ENCODE measurements around the gene MAPK10.

MAPK10 gene

DNA sequence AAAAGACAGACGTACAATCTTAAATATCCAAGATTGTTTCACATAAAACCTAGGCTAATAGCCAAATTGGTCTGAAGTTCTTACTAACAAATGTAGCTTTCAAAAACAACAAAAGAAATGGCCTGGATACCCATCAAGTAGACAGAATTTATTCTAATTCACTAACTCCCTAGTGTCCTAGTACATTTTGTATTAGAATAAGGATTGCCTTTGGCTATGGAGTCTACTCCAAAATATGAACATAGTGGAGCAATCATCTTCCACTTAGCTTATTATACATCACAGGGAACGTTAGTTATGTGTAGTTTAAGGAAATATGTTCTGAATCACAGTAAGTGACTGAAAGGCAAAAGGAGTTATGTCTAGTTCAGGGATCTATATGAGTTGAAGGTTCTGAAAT is 81.7 kb downstream of the MAPK10 start:
- no peak for DNase-seq (ENCODE audit: low read depth)

DNA sequence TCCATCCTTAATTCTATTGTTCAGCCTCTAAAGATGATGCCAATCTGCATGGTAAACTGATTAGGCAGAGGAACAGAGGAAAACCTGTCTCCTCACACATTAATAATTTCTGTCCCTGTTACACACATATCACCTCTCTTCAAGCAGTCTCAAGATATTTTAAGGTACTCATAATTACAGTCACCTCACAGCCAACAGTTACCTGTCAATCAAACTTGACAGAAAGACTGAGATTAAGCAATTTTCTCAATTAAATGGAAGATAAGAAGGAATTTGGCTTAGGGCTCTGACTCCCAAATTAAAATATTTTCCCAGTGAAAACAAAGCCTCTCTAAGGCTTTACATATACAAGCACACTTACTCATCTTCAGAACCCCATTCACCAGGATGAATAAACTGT is 85.2 kb downstream of the MAPK10 start:
- DNase-seq (ENCODE audit: low read depth) = no peak

DNA sequence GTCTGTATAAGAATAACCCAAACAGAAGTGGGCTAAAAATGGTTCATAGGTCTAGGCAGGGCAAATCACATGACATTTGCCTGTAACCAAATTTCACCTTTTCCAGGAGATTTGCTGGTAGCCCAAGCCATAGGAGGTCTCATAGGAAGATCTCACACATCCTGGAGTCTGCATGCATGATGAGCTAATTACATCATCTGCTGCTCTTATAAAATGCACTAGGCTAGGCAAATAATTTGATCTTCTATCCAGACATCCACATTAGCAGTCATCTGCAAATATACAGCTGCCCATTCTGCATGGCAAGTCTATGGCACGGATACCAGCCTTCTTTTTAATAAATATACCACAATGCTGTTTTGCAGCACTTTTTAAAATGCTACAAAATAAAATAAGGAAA is 87.2 kb downstream of the MAPK10 start:
- no peak for DNase-seq (ENCODE audit: low read depth)

DNA sequence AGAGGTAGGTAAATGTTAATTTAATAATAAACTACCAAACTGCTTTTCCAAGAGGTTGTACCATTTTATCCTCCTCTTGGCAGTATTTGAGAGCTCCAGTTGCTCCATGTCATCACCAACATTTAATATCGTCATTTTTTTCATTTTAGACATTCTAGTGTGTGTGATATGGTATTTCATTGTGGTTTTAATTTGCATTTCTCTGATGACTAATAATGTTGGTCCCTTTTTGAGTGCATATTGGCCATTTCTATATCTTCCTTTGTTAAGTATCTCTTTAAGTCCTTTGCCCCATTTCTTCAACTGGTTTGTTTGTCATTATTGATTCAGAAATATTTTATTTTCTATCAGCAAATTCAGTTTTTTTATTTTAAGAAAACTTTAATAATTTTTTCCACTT is 88.8 kb downstream of the MAPK10 start:
- no peak for DNase-seq (ENCODE audit: low read depth)

DNA sequence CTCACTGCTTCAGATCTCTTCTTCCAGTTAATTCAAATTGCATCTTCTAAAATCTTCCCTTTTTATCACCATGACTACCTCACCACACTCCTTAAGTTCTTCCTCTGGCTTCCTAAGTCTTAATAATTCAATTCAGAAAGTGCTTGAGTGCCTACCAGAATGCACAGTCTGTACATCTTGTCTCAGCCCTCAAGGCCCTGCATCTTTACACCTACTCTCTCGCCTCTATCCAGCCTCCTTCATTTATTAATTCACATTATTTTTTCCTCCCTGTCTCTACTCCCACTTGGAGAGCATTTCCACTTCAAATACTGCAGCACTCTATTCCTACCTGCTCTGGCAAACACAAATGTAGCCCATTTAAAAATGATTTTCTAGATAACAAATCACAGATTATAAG is 90.5 kb downstream of the MAPK10 start:
- DNase-seq (ENCODE audit: low read depth) = no peak

DNA sequence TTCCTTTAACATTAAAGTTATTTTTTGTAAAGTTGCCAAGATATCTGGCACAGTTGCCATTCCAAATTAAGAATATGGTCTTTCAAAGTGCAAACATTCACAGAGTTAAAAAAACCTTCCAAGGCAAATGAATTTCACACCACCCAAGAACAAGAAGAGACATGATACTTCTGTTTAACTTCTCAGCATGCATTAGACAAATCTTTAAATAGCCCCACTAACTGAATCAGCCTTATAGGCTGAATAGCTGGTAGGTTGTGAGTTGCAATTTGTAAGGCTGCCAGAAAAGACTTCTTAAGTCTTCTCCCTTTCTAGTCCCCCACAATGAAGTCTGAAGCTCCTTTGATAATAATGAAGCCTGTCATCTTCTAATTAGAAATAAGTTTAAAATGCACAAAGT is 95.6 kb downstream of the MAPK10 start:
- DNase-seq (ENCODE audit: low read depth) = no peak

DNA sequence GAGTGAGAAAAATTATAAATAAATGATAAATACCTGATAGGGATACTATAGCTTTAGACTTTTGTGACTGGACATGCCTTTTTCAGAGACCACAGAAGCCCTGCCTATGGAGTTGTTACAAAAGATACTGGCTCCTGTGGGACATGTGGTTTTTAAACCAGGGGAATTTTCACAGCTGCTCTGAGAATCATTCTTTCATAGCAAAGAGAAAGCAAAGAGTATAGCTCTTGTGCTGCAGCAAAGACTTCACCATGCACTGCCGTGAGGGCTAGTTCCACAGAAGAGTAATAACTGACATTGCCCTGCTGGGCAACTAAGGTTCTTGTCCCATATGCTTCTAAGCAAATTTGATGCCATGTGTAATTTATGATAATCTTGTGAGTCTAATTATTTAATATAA is 98.2 kb downstream of the MAPK10 start:
- DNase-seq (ENCODE audit: low read depth) = no peak

DNA sequence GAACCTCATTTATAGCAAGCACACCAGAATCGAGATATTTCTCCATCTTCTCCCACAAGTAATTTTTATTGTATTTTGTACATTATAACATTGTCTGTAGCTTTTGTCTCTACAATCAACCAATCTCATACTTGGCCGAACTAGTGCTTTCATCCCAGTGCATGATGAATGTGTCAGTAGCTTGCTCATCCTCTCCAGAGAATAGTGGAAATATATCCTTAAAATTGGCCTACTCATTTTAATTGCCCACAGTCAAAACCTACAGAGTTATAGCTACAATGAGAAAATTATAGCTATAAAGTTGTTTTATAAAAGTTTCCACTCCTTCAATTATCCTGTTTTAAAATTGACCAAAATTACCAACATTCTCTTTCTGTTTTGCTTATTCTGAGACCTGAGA is 103.8 kb downstream of the MAPK10 start:
- DNase-seq (ENCODE audit: low read depth) = no peak

DNA sequence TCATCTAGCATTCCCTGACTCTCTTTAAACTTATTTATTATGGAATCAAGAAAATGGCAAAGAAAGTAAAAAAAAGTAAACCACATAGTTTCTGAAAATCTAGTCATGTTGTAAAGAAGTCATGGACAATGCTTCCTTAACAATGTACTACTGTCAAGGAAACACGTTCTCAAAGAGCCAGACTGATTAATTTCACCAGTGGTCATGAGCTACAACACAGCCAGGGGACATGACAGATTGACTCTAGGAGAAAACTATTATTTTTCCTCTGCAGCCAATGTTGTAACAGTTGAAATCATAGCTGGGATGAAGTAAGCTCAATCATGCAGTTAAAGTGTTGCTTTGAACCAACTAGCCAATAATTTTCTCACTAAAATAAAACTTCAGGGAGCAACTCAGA is 109.2 kb downstream of the MAPK10 start:
- no peak for DNase-seq (ENCODE audit: low read depth)

DNA sequence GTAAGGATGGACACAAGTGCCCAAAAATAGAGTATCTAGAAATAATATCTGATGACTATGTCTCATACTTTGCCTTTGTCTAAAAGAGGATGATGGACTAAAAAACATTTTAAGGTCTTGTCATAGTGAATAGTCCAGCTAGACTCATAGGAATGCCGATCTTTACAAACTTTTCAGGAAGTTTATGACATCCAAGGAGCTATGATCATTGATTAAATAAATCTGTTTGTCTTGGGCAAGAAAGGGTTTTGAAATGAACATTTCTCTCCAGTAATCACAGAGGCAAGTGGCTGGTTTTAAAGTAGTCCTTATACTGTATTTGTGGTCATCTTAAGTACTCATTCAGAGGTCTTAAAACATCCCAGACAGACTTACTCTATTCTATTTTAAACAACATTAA is 109.8 kb downstream of the MAPK10 start:
- DNase-seq (ENCODE audit: low read depth) = no peak

DNA sequence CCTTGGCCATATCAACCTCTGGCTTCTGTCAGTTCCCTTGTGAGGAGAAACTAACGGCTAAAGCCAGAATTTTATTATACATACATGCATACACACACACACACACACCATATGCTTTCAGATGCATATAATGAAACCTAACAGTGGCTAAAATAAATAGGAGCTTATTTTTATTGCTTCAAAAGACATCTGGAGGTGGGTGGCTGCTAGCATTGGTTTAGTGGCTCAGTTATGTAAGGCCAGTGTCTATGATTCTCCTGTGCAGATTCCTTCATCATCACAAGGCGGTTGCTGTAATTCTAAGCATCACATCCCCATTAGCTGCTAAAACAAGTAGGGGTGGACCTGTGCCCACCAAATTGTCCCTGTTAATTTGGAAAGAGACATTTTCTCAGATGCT is 110.8 kb downstream of the MAPK10 start:
- DNase-seq (ENCODE audit: low read depth) = no peak

DNA sequence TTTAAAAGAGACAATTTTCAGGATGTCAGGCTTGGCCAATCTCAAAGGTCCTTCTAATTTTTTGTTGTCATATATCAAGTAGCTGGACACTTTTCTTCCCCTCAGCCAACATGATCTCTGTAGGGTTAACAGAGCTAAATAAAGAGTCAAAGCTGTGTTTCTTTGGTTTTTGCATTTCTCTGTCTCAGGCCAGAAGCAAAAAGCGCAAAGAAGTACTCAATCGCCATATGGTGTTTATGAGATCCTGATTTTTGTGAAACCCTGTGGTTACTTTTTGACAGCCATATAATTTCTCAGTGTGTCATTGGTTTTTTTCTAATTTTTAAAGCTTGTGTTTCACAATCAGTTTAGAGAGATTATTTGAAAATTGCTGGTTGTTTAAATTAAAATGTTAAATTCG is 111.9 kb downstream of the MAPK10 start:
- no peak for DNase-seq (ENCODE audit: low read depth)

DNA sequence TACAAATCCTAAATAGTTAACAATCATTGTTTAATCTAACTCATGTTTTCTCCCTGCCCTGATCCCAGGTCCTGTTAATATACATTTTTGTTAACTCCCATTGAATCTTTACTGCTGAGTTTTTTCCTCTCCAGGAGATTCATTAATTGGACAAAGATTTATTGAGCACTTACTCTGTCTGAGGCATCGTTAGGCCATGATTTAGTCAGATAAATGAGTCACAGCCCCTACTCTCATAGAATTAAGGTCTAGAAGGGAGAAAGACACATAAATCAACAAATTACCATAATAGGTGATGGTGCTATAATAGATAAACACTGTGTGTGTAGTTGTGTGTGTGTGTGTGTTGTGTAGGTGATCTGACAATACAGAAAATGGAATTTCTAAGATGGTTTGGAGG is 112.5 kb downstream of the MAPK10 start:
- DNase-seq (ENCODE audit: low read depth) = no peak

DNA sequence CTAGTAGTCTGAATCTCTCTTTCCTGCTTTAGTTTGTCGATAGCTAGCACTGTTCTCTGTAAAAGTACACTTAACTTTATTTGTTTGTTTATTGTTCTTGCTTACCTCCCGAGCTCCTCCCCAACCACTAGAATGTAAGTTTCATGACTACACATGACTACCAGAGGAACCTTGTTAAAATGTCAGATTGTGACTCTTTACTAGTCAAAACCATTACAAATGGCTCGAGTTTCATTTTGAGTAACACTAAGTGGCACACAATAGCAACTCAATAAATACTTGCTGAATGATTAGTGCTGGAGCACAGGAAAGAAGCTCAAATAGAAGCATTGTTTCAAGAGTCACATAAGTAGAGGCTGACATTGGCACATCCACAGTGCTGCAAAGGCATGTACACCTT is 116.1 kb downstream of the MAPK10 start:
- no peak for DNase-seq (ENCODE audit: low read depth)

DNA sequence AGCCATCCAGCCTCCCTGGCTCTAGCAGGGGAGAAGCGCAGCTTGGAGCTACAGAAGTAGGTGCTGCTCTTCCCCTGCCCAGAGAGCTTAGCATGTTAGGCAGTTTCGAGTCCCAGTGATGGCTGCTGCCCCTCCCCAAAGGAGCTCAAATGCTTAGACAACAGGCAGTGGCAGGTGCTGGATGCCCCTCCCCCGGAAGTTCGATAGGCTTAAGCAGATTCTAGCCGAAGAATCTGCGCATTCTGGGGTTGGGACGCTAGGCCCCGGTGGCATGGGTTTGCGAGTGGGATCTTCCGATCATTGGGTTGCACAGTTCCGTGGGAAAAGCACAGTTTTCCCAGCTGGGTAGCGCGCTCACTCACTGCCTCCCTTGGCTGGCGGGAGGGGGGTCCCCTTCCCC is 117.2 kb downstream of the MAPK10 start:
- no peak for DNase-seq (ENCODE audit: low read depth)

DNA sequence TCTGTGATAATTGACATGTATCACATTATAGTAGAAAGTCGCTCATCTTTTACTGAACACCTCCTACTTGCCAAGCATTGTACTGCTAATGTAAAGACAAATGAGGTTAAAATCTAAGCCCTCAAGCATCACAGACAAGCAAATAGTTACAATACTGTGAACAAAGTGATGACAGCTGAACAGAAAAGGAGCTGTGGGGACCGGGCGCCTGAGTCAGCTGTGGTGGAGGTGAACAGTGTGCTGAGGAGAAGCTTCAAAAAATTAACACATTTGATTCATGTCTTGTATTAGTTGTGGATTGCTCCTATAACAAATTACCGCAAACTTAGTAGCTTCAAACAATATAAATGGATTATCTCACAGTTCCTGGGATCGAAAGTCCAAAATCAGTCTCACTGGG is 124.3 kb downstream of the MAPK10 start:
- no peak for DNase-seq (ENCODE audit: low read depth)

DNA sequence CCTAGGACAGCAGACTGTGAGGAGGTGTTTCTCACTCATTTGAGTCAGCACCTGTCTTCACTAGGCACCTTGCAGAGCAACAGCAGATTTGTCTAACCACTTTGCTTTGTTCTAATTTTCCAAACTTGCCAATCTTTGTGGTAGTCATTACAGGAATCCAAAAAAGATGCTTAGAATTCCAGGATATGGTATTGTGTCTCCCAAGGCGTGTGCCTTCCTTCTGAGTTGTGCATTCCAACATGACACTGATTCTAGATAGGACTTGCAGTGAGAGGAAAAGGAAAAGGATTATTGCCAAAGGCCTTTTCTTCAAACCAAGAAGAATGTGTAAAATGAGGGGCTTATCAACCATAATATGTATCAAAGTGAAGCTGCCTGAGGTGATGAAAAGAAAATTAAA is 126.2 kb downstream of the MAPK10 start:
- DNase-seq (ENCODE audit: low read depth) = peak; percentile 40

DNA sequence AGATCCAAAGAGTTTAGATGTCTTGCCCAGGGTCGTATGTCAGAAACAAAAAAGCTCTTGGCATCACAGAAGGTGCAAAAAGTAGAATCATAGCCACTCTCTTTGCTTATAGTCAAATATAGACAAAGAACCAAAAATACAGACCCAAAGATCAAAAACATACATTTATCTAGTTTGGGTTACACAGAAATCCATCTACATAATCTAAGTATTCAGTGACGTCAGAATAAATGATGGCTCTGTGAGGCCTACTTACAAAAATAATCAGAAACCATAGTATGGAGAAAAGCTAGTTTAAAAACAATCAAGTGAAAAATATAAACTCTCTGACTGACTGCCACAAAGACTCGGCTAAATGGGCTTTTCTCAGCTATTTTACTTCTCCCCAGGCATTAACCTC is 126.8 kb downstream of the MAPK10 start:
- no peak for DNase-seq (ENCODE audit: low read depth)

DNA sequence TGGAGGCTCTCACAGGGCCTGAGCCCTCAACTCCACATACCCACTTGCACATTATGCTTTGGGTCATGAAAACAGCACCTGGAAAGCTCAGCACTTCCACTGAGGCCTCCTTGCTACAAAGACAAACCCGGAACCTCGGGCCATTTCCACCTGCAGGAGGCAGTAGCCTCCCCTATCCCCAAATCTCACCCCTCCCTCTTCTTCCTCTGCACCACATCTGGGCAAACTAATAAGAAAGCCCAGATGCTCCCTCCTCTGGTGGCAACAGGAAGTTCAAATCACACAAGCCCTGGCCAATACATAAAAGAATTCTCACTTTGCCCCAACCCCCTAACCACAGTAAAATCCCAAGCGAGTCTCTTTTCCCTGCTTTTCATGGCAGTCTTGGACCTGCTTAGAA is 136.4 kb downstream of the MAPK10 start:
- DNase-seq (ENCODE audit: low read depth) = peak; percentile 24

DNA sequence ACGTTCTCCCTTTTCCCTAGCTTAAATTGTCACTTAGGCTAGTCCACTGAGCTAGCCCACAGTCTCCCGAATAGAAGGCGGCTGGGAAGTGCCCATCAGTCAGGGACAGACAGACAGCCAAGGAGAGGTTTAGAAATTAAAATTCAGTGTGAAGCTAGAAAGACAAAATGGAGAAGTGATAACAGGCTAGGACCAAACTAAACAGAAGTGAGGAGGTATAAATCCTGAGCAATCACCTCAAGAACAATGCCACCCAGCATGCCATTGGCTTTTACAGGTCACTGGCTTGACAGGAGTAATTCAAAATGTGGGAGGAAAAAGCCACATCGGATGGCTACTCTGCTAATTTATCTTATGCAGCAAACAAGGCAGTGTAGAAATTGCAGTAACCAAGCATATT is 138.9 kb downstream of the MAPK10 start:
- DNase-seq (ENCODE audit: low read depth) = no peak

DNA sequence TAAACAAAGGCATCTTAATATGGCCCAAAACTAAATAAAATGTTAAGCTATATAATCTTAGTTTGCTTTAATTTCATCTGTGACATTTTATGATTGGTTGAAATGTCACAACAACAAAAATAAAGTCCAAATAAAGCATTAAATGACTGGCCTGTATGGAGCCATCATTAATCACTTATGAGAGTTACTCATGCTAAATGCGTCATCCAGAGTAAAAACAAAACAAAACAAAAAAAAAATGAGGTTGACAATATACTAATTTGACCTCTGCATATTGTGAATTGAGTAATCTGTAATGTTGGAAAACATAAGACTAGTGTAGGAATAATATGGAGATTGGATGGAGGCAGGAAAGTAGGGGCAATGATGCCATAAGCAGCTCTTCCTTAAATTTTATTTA is 139.7 kb downstream of the MAPK10 start:
- peak; percentile 15 for DNase-seq (ENCODE audit: low read depth)

DNA sequence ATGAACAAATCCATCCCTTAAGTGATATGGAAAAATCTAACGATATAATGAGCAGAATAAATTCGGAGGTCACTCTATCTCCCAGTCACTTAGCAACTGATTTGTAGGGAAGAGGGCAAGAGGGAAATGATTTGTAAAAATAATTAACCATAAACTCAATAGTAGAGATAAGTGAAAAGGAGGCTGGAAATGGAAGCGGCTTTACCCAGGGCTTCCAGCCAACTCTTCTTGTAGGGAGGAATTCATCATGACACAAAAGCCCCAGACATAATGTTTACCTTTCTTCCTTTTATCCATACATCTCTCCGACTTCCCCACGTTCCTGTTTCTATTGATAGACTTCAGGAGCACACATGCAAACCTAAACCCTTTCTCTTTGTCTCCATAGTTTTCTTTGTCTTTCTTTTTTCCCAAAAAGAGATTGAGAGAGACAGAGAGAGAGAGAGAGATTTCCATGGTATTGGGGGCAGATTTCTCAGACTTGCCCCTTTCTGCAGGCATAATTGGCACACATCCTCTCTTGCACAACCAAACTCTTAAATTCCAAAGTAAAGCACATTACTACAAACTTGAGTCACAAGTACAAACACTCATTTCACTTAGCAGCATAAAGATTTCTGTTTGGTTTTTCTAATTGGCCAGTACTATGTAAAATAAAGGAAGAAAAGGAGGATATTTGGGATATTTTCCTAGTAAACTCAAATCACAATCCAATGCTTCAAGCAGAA is 140.9 kb downstream of the MAPK10 start:
- DNase-seq (ENCODE audit: low read depth) = peak; percentile 13

DNA sequence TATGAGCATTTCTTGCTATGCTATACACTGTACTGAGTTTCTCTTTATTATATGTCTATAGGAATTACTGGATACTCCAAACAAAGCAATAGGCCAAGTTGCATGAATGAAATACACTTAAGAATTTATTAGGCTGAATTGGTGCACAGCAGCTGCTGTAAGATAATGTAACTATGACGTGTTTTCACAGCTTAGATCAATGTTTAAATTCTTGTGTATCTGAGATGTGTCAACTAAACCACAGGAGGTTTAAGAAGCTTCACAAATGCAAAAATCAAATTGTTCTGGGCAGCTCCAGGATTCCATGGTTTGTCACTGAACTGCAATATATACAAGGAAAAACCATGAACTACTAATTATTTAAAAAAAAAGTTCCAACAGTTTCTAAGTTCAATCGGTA is 156.7 kb downstream of the MAPK10 start:
- DNase-seq (ENCODE audit: low read depth) = no peak

DNA sequence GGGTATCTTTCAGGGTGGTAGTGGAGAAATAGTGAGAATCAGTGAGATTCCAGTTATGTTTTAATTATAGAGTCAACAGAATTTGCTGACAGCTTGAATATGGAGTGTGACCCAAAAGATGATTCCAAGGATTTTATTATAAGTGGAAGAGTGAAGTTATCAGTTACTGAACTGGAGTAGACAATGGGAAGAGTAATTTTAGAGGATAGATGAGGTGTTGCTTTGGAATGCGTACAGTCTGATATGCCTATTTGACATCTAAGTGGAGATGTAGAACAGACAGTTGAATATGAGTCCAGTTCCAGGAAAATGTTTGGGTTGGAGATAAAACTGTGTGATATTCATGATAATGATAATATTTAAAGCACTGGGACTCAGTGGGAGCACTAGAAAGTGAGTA is 174.2 kb downstream of the MAPK10 start:
- no peak for DNase-seq (ENCODE audit: low read depth)

DNA sequence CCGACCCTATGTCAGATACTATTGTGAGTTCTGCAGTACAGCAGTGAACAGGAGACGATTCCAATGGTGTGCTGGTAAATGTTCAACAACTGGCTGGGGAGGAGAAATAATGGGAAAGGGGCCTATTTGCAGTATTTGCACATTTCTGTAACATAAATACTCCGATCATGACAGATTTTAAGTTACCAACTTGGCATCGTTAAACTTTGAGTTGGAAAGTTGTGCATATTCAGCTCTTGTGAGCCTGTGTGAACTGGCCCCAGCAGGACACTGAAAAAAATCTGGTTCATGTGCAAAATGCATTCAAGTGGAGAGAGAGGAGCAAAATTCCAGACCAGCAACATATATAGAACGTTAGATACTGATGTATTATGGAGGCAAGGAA is 175.0 kb downstream of the MAPK10 start:
- DNase-seq (ENCODE audit: low read depth) = no peak

All from non-pigmented ciliary epithelial cell (primary cell).